Measurements from ENCODE around the gene MSH2. TPM values are rescaled to one million over a fixed set of nuclear protein-coding genes. Genes with fewer than 3 reads are reported as not detected.

MSH2 gene
- total and polyA plus RNA-seq, 2 donors (not counting 3 experiments of a cell fraction or from before 2014, with no cell fraction given): 9.7 to 30.5 TPM

- intact Hi-C loops (cut with micrococcal nuclease): loop anchor here (1.0 kb wide), 1 partner anchor 10 kb away; no protein-coding TSS in a partner anchor
These were observed 48.1 kb upstream of the MSH2 start for GRCh38 chr2:47354848-47355204.

More at GRCh38 chr2:47354848-47355204, 48.1 kb upstream of the MSH2 start:
- H2AFZ ChIP-seq (ENCODE audit: low read depth, low read length): peak overlapping the region; percentile 17
- H3K4me3 ChIP-seq (replicated peaks in 1 of 3; ENCODE audit: insufficient read depth in 1 of 3, low read depth in 1 of 3, low read length in 3 of 3): peak overlapping the region in 1 of 3 experiments; percentile 37
- H3K27ac ChIP-seq (ENCODE audit: insufficient read depth, low read depth, low read length): peak overlapping the region; percentile 79
- BruUV-seq (replicated peaks): no TSS peak
- FAIRE-seq: no peak
- no peaks in the 10 kb centered on the region for H3K27me3 ChIP-seq (ENCODE audit: control insufficient read depth in 2 of 2, insufficient read depth in 2 of 2, low read length in 2 of 2)
- no peaks in the 10 kb centered on the region for H3K9me3 ChIP-seq (replicated peaks; ENCODE audit: control insufficient read depth, insufficient read depth, low read length)
- H3K36me3 ChIP-seq (ENCODE audit: control insufficient read depth in 2 of 2, extremely low read depth in 1 of 2, insufficient read depth in 2 of 2, low read length in 2 of 2): no peaks in the 10 kb centered on the region
- dilution Hi-C loops (cut with MboI; ENCODE audit: extremely low pct_ligation_motif_present, low sequenced_read_pairs): no loop called here
- DNase-seq (ENCODE audit: low read depth, low spot score): no peak
- H3K4me1 ChIP-seq (ENCODE audit: control insufficient read depth, extremely low read depth, insufficient read depth, low read length): peaks cover 16% of the 10 kb centered on the region
- H3K4me2 ChIP-seq (ENCODE audit: insufficient read depth, low read length): peak overlapping the region; percentile 76
- H3K9ac ChIP-seq (replicated peaks; ENCODE audit: extremely low read depth, insufficient read depth, low read length): peak overlapping the region; percentile 61
- ChIA-PET POLR2A (interaction anchor here (0.6 to 1.5 kb wide), 3 partner anchors 10 to 38 kb away, joined by 3 to 8 read pairs (median 5); no protein-coding TSS in a partner anchor), CTCF (interaction anchor here (1.2 to 3.6 kb wide), 4 partner anchors 10 to 181 kb away, joined by 3 to 20 read pairs (median 12); no protein-coding TSS in a partner anchor)
- H3K9me1 ChIP-seq (replicated peaks; ENCODE audit: control insufficient read depth, extremely low read depth, insufficient read depth, low read length): no peaks in the 10 kb centered on the region
- no peaks in the 10 kb centered on the region for H4K20me1 ChIP-seq (replicated peaks; ENCODE audit: control insufficient read depth, extremely low read depth, insufficient read depth, low read length)
- H3K79me2 ChIP-seq (ENCODE audit: control insufficient read depth, insufficient read depth, low read length): no peaks in the 10 kb centered on the region
- no peak for TF ChIP-seq POLR2AphosphoS5 (IDR thresholded peaks at IDR 0.05; ENCODE audit: insufficient read depth, low read depth, low read length)
- no peak for TF ChIP-seq POLR2A (IDR thresholded peaks at IDR 0.05; ENCODE audit: low read depth, low read length)
- TF ChIP-seq CTCF (IDR thresholded peaks at IDR 0.05; ENCODE audit: extremely low read depth in 1 of 2, insufficient read depth in 1 of 2, low read depth in 1 of 2, low read length in 2 of 2): no peak
- no peak for TF ChIP-seq FOS (IDR thresholded peaks at IDR 0.05; ENCODE audit: borderline replicate concordance, insufficient read depth, low read length)
- no peak for TF ChIP-seq EZH2 (IDR thresholded peaks at IDR 0.05; ENCODE audit: borderline replicate concordance, low read depth, low read length, severe bottlenecking)
- no peak for TF ChIP-seq JUN (IDR thresholded peaks at IDR 0.05; ENCODE audit: borderline replicate concordance, insufficient read depth, insufficient read length, low read depth)
